Hematopoietic multipotent progenitor cell treated with erythropoietin and hydrocortisone succinate and interleukin-3 and kit ligand, for 15 days (in vitro differentiated cells): ENCODE data around the gene KRT6B.
"Not testable (repeated sequence)": the region's sequence is repeated elsewhere in the genome, so short reads cannot be mapped to it uniquely, and the experiment has no call there.

Experiments used
- DNase-seq: peaks from one replicate; pipeline ENCODE4 v3.0.0-alpha.2; 2015; ENCODE audit warnings: low spot score

KRT6B gene

GRCh38 chr12:52469853-52470252 lies 17.9 kb upstream of the KRT6B start:
- DNase-seq = no peak

- no peak for DNase-seq
Observed at GRCh38 chr12:52464897-52465296, 13.0 kb upstream of the KRT6B start.

GRCh38 chr12:52461693-52462092 lies 9.7 kb upstream of the KRT6B start:
- DNase-seq = no peak

- no peak for DNase-seq
Observed at GRCh38 chr12:52458861-52459260, 6.9 kb upstream of the KRT6B start.

- DNase-seq = no peak
Observed at GRCh38 chr12:52455821-52456220, 3.9 kb upstream of the KRT6B start.

- no peak for DNase-seq
Observed at GRCh38 chr12:52454411-52455201, 2.7 kb upstream of the KRT6B start.

GRCh38 chr12:52448228-52448627 lies 3.7 kb downstream of the KRT6B start:
- DNase-seq = no peak

GRCh38 chr12:52447196-52447595 lies 4.8 kb downstream of the KRT6B start:
- not testable (repeated sequence) for DNase-seq

- no peak for DNase-seq
Observed at GRCh38 chr12:52446367-52447045, 5.4 kb downstream of the KRT6B start.

- no peak for DNase-seq
Observed at GRCh38 chr12:52445876-52446275, 6.1 kb downstream of the KRT6B start.

- no peak for DNase-seq
Observed at GRCh38 chr12:52444647-52445595, 7.0 kb downstream of the KRT6B start.

GRCh38 chr12:52443966-52444365 lies 8.0 kb downstream of the KRT6B start:
- no peak for DNase-seq

- DNase-seq = no peak
Observed at GRCh38 chr12:52442600-52443061, 9.3 kb downstream of the KRT6B start.

- no peak for DNase-seq
Observed at GRCh38 chr12:52441320-52441911, 10.5 kb downstream of the KRT6B start.

- no peak for DNase-seq
Observed at GRCh38 chr12:52440821-52441319, 11.1 kb downstream of the KRT6B start.

GRCh38 chr12:52439845-52440244 lies 12.1 kb downstream of the KRT6B start:
- DNase-seq = no peak

GRCh38 chr12:52439420-52439819 lies 12.5 kb downstream of the KRT6B start:
- DNase-seq = no peak

GRCh38 chr12:52438305-52439301 lies 13.3 kb downstream of the KRT6B start:
- DNase-seq = no peak

GRCh38 chr12:52437508-52437907 lies 14.4 kb downstream of the KRT6B start:
- DNase-seq = no peak

- DNase-seq = no peak
Observed at GRCh38 chr12:52436828-52437474, 15.0 kb downstream of the KRT6B start.
